Duodenal mucosa (tissue), 2 donors: ENCODE data around the gene ZNF331.
"Not testable (repeated sequence)": the region's sequence is repeated elsewhere in the genome, so short reads cannot be mapped to it uniquely, and the experiment has no call there.

ENCODE experiments used
- H3K27ac ChIP-seq: one replicate; pipeline ENCODE4 v1.7.0; 2013; ENCODE audit warnings: low read depth, low read length
- H3K27me3 ChIP-seq, 2 donors: one replicate each; pipeline ENCODE4 v1.7.0; 2013; ENCODE audit warnings: low read length in 2 of 2, control low read depth in 1 of 2; ENCODE audit not compliant: insufficient read depth in 2 of 2, control insufficient read depth in 1 of 2
- H3K36me3 ChIP-seq, 2 donors: one replicate each; pipeline ENCODE4 v1.7.0; 2013; ENCODE audit warnings: low read length in 2 of 2, control low read depth in 1 of 2; ENCODE audit not compliant: insufficient read depth in 2 of 2, control insufficient read depth in 1 of 2
- H3K4me1 ChIP-seq, 2 donors: one replicate each; pipeline ENCODE4 v1.7.0; 2013; ENCODE audit warnings: low read length in 2 of 2, control low read depth in 1 of 2; ENCODE audit not compliant: insufficient read depth in 2 of 2, control insufficient read depth in 1 of 2
- H3K4me3 ChIP-seq, 2 donors: one replicate each; pipeline ENCODE4 v1.7.0; 2013; ENCODE audit warnings: low read length in 2 of 2, low read depth in 1 of 2
- H3K9ac ChIP-seq, 2 donors: one replicate each; pipeline ENCODE4 v1.7.0; 2013; ENCODE audit warnings: low read length in 2 of 2, low read depth in 1 of 2
- H3K9me3 ChIP-seq, 2 donors: one replicate each; pipeline ENCODE4 v1.7.0; 2013; ENCODE audit warnings: low read length in 2 of 2, control low read depth in 1 of 2; ENCODE audit not compliant: control insufficient read depth in 1 of 2

The ZNF331 gene

DNA sequence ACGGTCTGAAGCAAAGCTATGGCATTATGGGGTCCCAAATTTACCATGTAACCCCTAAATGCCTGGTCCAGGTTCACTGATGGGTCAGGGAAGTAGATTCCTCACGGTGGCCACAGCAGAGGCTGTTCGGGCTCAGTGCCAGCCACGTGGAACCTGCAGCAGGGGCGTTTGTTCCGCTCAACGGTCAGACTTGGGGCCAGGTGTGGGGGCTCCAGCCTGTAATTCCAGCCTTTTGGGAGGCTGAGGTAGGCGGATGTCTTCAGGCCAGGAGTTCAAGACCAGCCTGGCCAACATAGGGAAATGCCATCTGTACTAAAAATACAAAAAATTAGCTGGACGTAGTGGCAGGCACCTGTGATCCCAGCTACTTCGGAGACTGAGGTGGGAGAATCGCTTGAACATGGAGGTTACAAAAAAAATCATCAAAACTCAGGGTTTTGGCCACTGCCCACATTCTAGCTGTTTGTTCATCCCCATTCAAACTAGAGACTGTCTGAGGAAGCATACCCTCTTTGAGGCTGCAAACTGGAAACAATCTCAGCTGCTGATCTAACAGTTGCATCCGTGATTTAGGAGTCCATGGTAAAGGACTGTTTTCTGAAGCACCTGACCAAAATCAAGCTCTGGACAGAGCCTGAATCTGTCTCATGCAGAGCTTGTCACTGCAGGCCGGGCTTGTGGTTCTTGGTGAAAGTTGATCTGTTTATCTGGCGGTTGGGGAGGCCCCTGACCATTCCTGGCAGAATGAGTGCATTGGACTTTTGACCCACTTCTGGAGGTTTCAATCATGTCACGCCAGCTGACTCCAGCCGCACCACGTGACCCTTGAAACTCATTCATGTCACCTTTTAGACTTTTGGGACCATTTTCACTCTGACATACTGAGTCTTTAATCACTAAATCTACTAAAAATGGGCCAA, 30.2 kb upstream of the ZNF331 start:
- Histone ChIP-seq H3K36me3 (no peaks in the 10 kb centered on the region), H3K27ac (no peak overlapping the region), H3K27me3 (no peaks in the 10 kb centered on the region), H3K4me1 (no peaks in the 10 kb centered on the region), H3K4me3 (no peak overlapping the region), H3K9me3 (peaks cover 0 to 5% of the 10 kb centered on the region in 2 donors), H3K9ac (no peak overlapping the region)

DNA sequence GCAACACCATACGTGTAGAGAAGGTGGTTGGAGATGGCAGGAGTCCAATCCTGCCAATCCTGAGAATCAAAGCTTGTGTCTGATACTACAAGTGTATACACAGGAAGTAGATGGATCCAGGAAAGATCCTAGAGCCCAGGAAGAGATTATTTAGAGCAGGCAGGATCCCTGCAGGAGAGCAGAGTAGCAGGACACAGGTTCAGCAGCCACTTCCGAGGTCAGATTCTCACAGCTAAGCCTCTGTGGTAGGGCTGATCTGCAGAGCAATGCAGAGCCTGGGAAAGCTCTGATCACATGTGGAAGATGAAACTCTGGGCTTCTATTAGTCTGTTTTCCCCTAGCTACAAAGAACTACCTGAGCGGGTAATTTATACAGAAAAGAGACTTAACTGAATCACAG, 28.5 kb upstream of the ZNF331 start:
- Histone ChIP-seq H3K4me1 (no peaks in the 10 kb centered on the region), H3K4me3 (no peak overlapping the region), H3K27me3 (no peaks in the 10 kb centered on the region), H3K9ac (no peak overlapping the region), H3K27ac (no peak overlapping the region), H3K9me3 (peaks cover 0 to 5% of the 10 kb centered on the region in 2 donors), H3K36me3 (no peaks in the 10 kb centered on the region)

GRCh38 chr19:53509845-53510244, 28.1 kb upstream of the ZNF331 start:
- Histone ChIP-seq H3K9ac (no peak overlapping the region), H3K4me1 (no peaks in the 10 kb centered on the region), H3K27me3 (no peaks in the 10 kb centered on the region), H3K27ac (no peak overlapping the region), H3K36me3 (no peaks in the 10 kb centered on the region), H3K9me3 (peaks cover 0 to 5% of the 10 kb centered on the region in 2 donors), H3K4me3 (no peak overlapping the region)

- Histone ChIP-seq H3K27ac (no peak overlapping the region), H3K27me3 (no peaks in the 10 kb centered on the region), H3K4me1 (no peaks in the 10 kb centered on the region), H3K4me3 (no peak overlapping the region), H3K36me3 (no peaks in the 10 kb centered on the region), H3K9ac (no peak overlapping the region), H3K9me3 (no peaks in the 10 kb centered on the region)
These were observed 26.6 kb upstream of the ZNF331 start for GRCh38 chr19:53511357-53511756.

DNA sequence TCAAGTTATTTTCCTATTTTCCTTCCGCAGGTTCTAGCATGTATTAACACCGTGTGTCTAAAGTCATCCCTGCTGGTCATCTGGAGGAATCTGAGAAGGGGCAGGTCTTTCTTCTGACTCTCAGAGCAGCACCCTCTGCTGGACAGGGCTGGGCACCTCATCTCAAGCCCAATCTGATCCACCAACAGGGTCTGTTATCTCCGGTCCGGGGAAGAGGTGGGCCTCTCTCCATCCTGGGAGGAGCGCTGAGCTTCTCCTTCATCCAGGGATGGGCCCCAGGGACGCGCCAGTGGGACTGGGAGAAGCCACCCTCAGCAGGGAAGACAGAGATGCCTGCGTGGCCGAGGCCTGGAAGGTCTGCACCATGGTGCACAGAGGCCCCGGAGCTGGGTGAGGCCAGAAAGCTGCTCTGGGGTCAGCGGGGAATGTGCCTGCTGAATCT, 26.0 kb upstream of the ZNF331 start:
- no peak overlapping the region for H3K27ac ChIP-seq
- no peaks in the 10 kb centered on the region for H3K4me1 ChIP-seq
- no peaks in the 10 kb centered on the region for H3K36me3 ChIP-seq
- no peaks in the 10 kb centered on the region for H3K9me3 ChIP-seq
- no peaks in the 10 kb centered on the region for H3K27me3 ChIP-seq
- H3K9ac ChIP-seq = no peak overlapping the region
- H3K4me3 ChIP-seq = no peak overlapping the region

DNA sequence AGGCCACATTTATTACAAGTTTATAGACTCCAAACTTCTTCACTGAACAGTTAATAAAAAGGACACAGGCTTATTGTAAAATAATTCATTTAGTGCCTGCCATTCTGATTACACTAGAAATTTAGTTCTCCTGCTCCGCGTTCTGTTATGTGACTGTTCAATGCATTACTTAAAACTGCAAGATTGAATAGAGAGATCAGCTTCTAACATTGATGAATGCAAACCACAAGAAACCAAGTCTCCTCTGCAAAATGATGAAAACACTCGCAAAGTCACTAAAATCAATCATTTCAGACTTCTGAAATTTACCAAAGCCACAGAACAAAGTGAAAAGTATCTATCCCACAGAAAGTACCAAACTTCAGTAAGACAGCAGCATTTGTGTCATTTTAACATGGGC, 22.9 kb upstream of the ZNF331 start:
- H3K27me3 ChIP-seq, H3K9ac ChIP-seq, H3K4me1 ChIP-seq, H3K36me3 ChIP-seq, H3K27ac ChIP-seq, H3K4me3 ChIP-seq: not testable (repeated sequence)
- peaks cover 3 to 14% of the 10 kb centered on the region in 2 donors for H3K9me3 ChIP-seq

DNA sequence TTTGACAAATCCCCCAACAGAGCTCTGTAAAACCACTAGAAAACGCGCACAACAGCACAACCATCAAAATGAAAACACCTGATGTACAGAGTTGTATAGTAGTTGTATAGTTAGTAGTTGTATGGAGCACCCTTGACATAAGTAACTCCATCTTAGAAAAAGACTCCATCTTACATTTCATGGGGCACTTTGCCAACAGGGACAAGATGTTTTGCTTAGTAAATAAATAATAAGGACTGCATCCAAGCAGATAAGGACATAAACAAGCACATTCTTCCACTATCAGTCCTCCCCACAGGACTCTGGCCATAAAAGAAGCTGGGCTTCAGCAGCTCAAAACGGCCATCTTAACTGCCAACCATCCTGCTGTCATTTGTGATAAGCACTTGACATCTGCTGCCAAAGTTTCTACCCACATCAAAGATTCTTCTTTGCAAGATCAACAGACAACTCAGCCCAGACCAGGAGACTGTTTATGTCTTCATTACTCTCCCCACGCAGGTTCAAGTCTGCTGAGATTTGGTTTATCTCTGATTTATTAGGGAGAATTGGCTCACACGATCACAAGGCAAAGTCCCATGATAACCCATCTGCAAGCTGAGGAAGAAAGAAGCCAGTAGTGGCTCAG, 20.7 kb upstream of the ZNF331 start:
- Histone ChIP-seq H3K9ac (no peak overlapping the region), H3K4me1 (peaks cover 5 to 9% of the 10 kb centered on the region in 2 donors), H3K36me3 (no peaks in the 10 kb centered on the region), H3K27ac (no peak overlapping the region), H3K4me3 (no peak overlapping the region), H3K9me3 (peaks cover 3 to 20% of the 10 kb centered on the region in 2 donors), H3K27me3 (no peaks in the 10 kb centered on the region)

DNA sequence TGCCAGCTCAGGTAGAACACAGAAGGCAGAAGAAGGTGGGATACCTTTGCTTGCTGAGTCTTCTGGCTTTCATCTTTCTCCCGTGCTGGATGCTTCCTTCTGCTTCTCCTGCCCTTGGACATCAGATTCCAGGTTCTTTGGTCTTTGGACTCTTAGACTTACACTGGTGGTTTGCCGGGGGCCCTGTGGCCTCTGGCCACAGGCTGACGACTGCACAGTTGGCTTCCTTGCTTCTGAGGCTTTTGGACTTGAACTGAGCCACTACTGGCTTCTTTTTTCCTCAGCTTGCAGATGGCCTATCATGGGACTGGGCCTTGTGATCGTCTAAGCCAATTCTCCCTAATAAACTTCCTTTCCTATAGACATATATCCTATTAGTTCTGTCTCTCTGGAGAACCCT, 19.8 kb upstream of the ZNF331 start:
- Histone ChIP-seq H3K9me3 (peaks cover 3 to 20% of the 10 kb centered on the region in 2 donors), H3K27me3 (no peaks in the 10 kb centered on the region), H3K4me1 (peaks cover 5 to 9% of the 10 kb centered on the region in 2 donors), H3K36me3 (no peaks in the 10 kb centered on the region), H3K27ac (no peak overlapping the region), H3K4me3 (no peak overlapping the region), H3K9ac (no peak overlapping the region)

DNA sequence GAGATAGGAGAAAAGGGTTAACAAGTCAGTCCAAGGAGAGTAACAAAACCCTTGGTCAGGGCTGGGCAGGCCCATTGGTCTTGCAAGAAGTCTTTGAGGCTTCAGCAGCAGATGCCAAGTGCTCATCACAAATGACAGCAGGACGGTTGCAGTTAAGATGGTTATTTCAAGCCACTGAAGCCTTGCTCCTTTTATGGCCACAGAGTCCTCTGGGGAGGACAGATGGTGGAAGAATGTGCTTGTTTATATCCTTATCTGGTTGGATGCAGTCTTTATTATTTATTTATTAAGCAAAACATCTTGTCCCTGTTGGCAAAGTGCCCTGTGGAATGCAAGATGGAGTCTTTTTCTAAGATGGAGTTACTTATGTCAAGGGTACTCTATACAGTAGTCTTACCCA, 19.2 kb upstream of the ZNF331 start:
- H3K36me3 ChIP-seq = no peaks in the 10 kb centered on the region
- H3K27me3 ChIP-seq = no peaks in the 10 kb centered on the region
- H3K27ac ChIP-seq = no peak overlapping the region
- no peak overlapping the region for H3K4me3 ChIP-seq
- peaks cover 5 to 9% of the 10 kb centered on the region in 2 donors for H3K4me1 ChIP-seq
- no peak overlapping the region for H3K9ac ChIP-seq
- peaks cover 3 to 20% of the 10 kb centered on the region in 2 donors for H3K9me3 ChIP-seq

- peaks cover 5 to 9% of the 10 kb centered on the region in 2 donors for H3K4me1 ChIP-seq
- H3K27me3 ChIP-seq = no peaks in the 10 kb centered on the region
- H3K9me3 ChIP-seq = peaks cover 3 to 20% of the 10 kb centered on the region in 2 donors
- no peaks in the 10 kb centered on the region for H3K36me3 ChIP-seq
- H3K9ac ChIP-seq = no peak overlapping the region
- H3K4me3 ChIP-seq = no peak overlapping the region
- H3K27ac ChIP-seq = no peak overlapping the region
These were observed 18.5 kb upstream of the ZNF331 start for GRCh38 chr19:53519446-53519845.
